Endothelial cell of umbilical vein (primary cell): ENCODE data around the gene RYR3. TPM values are rescaled to one million over a fixed set of nuclear protein-coding genes. Genes with fewer than 3 reads are reported as not detected.

Experiments used
- BruUV-seq: library from RNA; stranded (reverse); fragments of 400-500 nt; replicated peaks from 2 replicates; lab custom pipeline; 2021; lab: Mats Ljungman, UMichigan
- CTCF ChIA-PET: fragments of 300-600, 350-600 bp; sonication (Branson Sonifier 250); formaldehyde crosslinking; loops from one replicate; lab custom pipeline; 2021; ENCODE audit warnings: antibody characterized with exemption, inconsistent platforms; lab: Charles Lee
- POLR2A ChIA-PET: fragments of 300-600, 350-600 bp; sonication (Branson Sonifier 250); formaldehyde crosslinking; loops from one replicate; lab custom pipeline; 2021; ENCODE audit warnings: antibody characterized with exemption, inconsistent platforms; lab: Charles Lee
- DNase-seq: peaks from one replicate; pipeline ENCODE4 v3.0.0-alpha.2; 2011; ENCODE audit warnings: low read depth, low spot score
- FAIRE-seq: peaks from 2 replicates; lab custom pipeline; 2011; peaks lifted over from hg19 to GRCh38; lab: Jason Lieb, UNC
- H2AFZ ChIP-seq: 2 replicates; pipeline ENCODE4 v1.6.0; 2012; ENCODE audit warnings: low read depth, low read length, control low read depth, inconsistent platforms
- H3K27ac ChIP-seq: 2 replicates; pipeline ENCODE4 v1.5.1; 2011; ENCODE audit warnings: low read depth, mild to moderate bottlenecking, control low read depth, low read length, moderate library complexity; ENCODE audit not compliant: insufficient read depth
- H3K27me3 ChIP-seq, 2 experiments: 2 replicates each; pipeline versions ENCODE4 v1.6.0 to v1.6.1; 2011; ENCODE audit warnings: low read length in 2 of 2, mixed read lengths in 1 of 2; ENCODE audit not compliant: control insufficient read depth in 2 of 2, insufficient read depth in 2 of 2
- H3K36me3 ChIP-seq, 2 experiments: 2 replicates in 1 of 2; 3 replicates in 1 of 2; pipeline ENCODE4 v1.5.1; 2011; ENCODE audit warnings: low read length in 2 of 2, mild to moderate bottlenecking in 1 of 2, moderate library complexity in 1 of 2; ENCODE audit not compliant: control insufficient read depth in 2 of 2, insufficient read depth in 2 of 2; ENCODE audit errors: extremely low read depth in 1 of 2
- H3K4me1 ChIP-seq: 3 replicates; pipeline ENCODE4 v1.5.1; 2011; ENCODE audit warnings: mild to moderate bottlenecking, low read length; ENCODE audit not compliant: control insufficient read depth, insufficient read depth; ENCODE audit errors: extremely low read depth
- H3K4me2 ChIP-seq: 2 replicates; pipeline ENCODE4 v1.6.1; 2011; ENCODE audit warnings: low read length, control low read depth, mixed read lengths; ENCODE audit not compliant: insufficient read depth
- H3K4me3 ChIP-seq, 3 experiments: fragments of 200-600 bp in 1 of 3; sonication (generic), shearing (Covaris generic) in 1 of 3; replicated peaks in 1 of 3; 2 replicates each; pipeline ENCODE4 v1.5.1; 2011 to 2016; ENCODE audit warnings: control low read depth in 3 of 3, low read length in 3 of 3, mild to moderate bottlenecking in 2 of 3, inconsistent platforms in 1 of 3, low read depth in 1 of 3, moderate library complexity in 1 of 3; ENCODE audit not compliant: insufficient read depth in 1 of 3
- H3K79me2 ChIP-seq: 2 replicates; pipeline ENCODE4 v1.6.0; 2012; ENCODE audit warnings: low read length, inconsistent platforms; ENCODE audit not compliant: control insufficient read depth, insufficient read depth
- H3K9ac ChIP-seq: replicated peaks from 2 replicates; pipeline ENCODE3; 2011; ENCODE audit warnings: low read length, control low read depth; ENCODE audit not compliant: insufficient read depth; ENCODE audit errors: extremely low read depth
- H3K9me1 ChIP-seq: replicated peaks from 3 replicates; pipeline ENCODE4 v1.6.0; 2011; ENCODE audit warnings: mild to moderate bottlenecking, low read length; ENCODE audit not compliant: control insufficient read depth, insufficient read depth; ENCODE audit errors: extremely low read depth
- H3K9me3 ChIP-seq: replicated peaks from 2 replicates; pipeline ENCODE4 v1.5.1; 2012; ENCODE audit warnings: low read length, inconsistent platforms; ENCODE audit not compliant: control insufficient read depth, insufficient read depth
- H4K20me1 ChIP-seq: replicated peaks from 2 replicates; pipeline ENCODE3; 2011; ENCODE audit warnings: mild to moderate bottlenecking, low read length; ENCODE audit not compliant: control insufficient read depth, insufficient read depth; ENCODE audit errors: extremely low read depth
- CTCF ChIP-seq, 2 donors: IDR thresholded peaks; 1 replicate in 1 of 2; 2 replicates in 1 of 2; pipeline ENCODE4 v1.5.1; 2011; ENCODE audit warnings: low read length in 2 of 2, mild to moderate bottlenecking in 2 of 2, moderate library complexity in 2 of 2, control low read depth in 1 of 2, inconsistent platforms in 1 of 2, low read depth in 1 of 2; ENCODE audit not compliant: insufficient read depth in 1 of 2; ENCODE audit errors: extremely low read depth in 1 of 2
- EZH2 ChIP-seq: IDR thresholded peaks from 2 replicates; pipeline ENCODE4 v1.6.1; 2012; ENCODE audit warnings: borderline replicate concordance, low read depth, mild to moderate bottlenecking, moderate library complexity, low read length, inconsistent platforms; ENCODE audit not compliant: severe bottlenecking
- FOS ChIP-seq: IDR thresholded peaks from 2 replicates; pipeline ENCODE4 v1.6.1; 2011; ENCODE audit warnings: mild to moderate bottlenecking, low read length, moderate library complexity, borderline replicate concordance; ENCODE audit not compliant: insufficient read depth
- GATA2 ChIP-seq: IDR thresholded peaks from 2 replicates; pipeline ENCODE4 v1.7.0; 2011; ENCODE audit warnings: low read depth, mild to moderate bottlenecking, moderate library complexity, mixed read lengths, low read length; ENCODE audit not compliant: insufficient read length, insufficient read depth
- JUN ChIP-seq: IDR thresholded peaks from 2 replicates; pipeline ENCODE4 v1.6.1; 2011; ENCODE audit warnings: borderline replicate concordance, low read depth; ENCODE audit not compliant: insufficient read length, insufficient read depth
- MAX ChIP-seq: IDR thresholded peaks from 2 replicates; pipeline ENCODE4 v1.6.1; 2011; ENCODE audit not compliant: insufficient read depth, insufficient read length
- MYC ChIP-seq: IDR thresholded peaks from one replicate; pipeline ENCODE4 v1.6.1; 2011; ENCODE audit warnings: mild to moderate bottlenecking, low read depth, low read length
- POLR2A ChIP-seq: IDR thresholded peaks from 2 replicates; pipeline ENCODE4 v1.6.1; 2012; ENCODE audit warnings: low read depth, mild to moderate bottlenecking, control low read depth, low read length
- POLR2AphosphoS5 ChIP-seq: IDR thresholded peaks from 2 replicates; pipeline ENCODE4 v1.6.1; 2012; ENCODE audit warnings: low read depth, mild to moderate bottlenecking, control low read depth, low read length, moderate library complexity; ENCODE audit not compliant: insufficient read depth
- dilution Hi-C: fragments of 300-500 bp; cut with MboI; formaldehyde crosslinking; loops from one replicate; pipeline ENCODE4 v1.15.0; 2019; ENCODE audit warnings: low sequenced_read_pairs; ENCODE audit not compliant: extremely low pct_ligation_motif_present
- intact Hi-C: fragments of 100-400 bp; cut with micrococcal nuclease; formaldehyde crosslinking; loops from one replicate; pipeline ENCODE4 v1.10.0; 2022
- polyA plus RNA-seq, 4 experiments: library from polyadenylated mRNA; depleted of rRNA in 3 of 4; stranded (reverse) in 3 of 4; unstranded in 1 of 4; fragments of >200 nt; gene quantifications; 2 replicates each; pipeline versions ENCODE4 v1.2.1 to v1.2.3, GENCODE V29; 2011 to 2012; ENCODE audit warnings: missing spikeins in 1 of 4
- total RNA-seq: library from RNA; stranded (reverse); gene quantifications from 2 replicates; pipeline ENCODE4 v1.2.3, GENCODE V29; 2021

The RYR3 gene
- total and polyA plus RNA-seq, 2 donors (not counting 3 experiments of a cell fraction or from before 2014, with no cell fraction given) = not detected

- BruUV-seq = no TSS peak
- FAIRE-seq = no peak
- Histone ChIP-seq H3K4me1 (no peaks in the 10 kb centered on the region), H3K9ac (no peak overlapping the region), H3K4me2 (no peak overlapping the region), H3K4me3 (no peak overlapping the region), H3K9me1 (no peaks in the 10 kb centered on the region), H2AFZ (no peak overlapping the region), H4K20me1 (no peaks in the 10 kb centered on the region), H3K79me2 (no peaks in the 10 kb centered on the region), H3K36me3 (no peaks in the 10 kb centered on the region), H3K27me3 (no peaks in the 10 kb centered on the region), H3K27ac (no peak overlapping the region), H3K9me3 (no peaks in the 10 kb centered on the region)
- POLR2A ChIA-PET = no interaction called here
- DNase-seq = no peak
- TF ChIP-seq POLR2A = no peak
- no peak for TF ChIP-seq JUN
- no peak for TF ChIP-seq MAX
- TF ChIP-seq EZH2 = no peak
- TF ChIP-seq CTCF (IDR thresholded peaks at IDR 0.05; ENCODE audit: extremely low read depth in 1 of 2, insufficient read depth in 1 of 2, low read depth in 1 of 2, low read length in 2 of 2) = no peak
- no peak for TF ChIP-seq POLR2AphosphoS5
- TF ChIP-seq MYC = no peak
- no peak for TF ChIP-seq GATA2
- no peak for TF ChIP-seq FOS
- dilution Hi-C loops = no loop called here
- intact Hi-C loops = no loop called here
- CTCF ChIA-PET = interaction anchor here (1.3 to 1.7 kb wide), 3 partner anchors 45 to 82 kb away, joined by 4 to 13 read pairs (median 5); no protein-coding TSS in a partner anchor
Observed at GRCh38 chr15:33655488-33655887, 344.7 kb downstream of the RYR3 start.
